AG09309 (cell line): ENCODE measurements around the gene CDAN1.
A peak's percentile ranks its signal among the peaks of the same experiment; 100 is the strongest.

Source experiments
- DNase-seq: peaks from one replicate; pipeline ENCODE4 v3.0.0-alpha.2; 2010; ENCODE audit warnings: low read depth
- H3K4me3 ChIP-seq: 2 replicates; pipeline ENCODE4 v1.5.1; 2011; ENCODE audit warnings: mild to moderate bottlenecking, low read depth, low read length, moderate library complexity; ENCODE audit not compliant: control insufficient read depth
- CTCF ChIP-seq: IDR thresholded peaks from 2 replicates; pipeline ENCODE4 v1.5.1; 2011; ENCODE audit warnings: mild to moderate bottlenecking, low read depth, low read length, inconsistent platforms; ENCODE audit not compliant: insufficient read depth, control insufficient read depth; ENCODE audit errors: missing control alignments

CDAN1 gene

GRCh38 chr15:42725331-42725903 is 11.5 kb downstream of the CDAN1 start:
- DNase-seq = no peak
- H3K4me3 ChIP-seq = no peak overlapping the region
- TF ChIP-seq CTCF = no peak

GRCh38 chr15:42724276-42724675 is 12.7 kb downstream of the CDAN1 start:
- no peak for DNase-seq
- H3K4me3 ChIP-seq = no peak overlapping the region
- no peak for TF ChIP-seq CTCF

- no peak overlapping the region for H3K4me3 ChIP-seq
- no peak for DNase-seq
- peak; percentile 7 for TF ChIP-seq CTCF
Measured at GRCh38 chr15:42723068-42723467, 13.9 kb downstream of the CDAN1 start.

GRCh38 chr15:42721916-42722315 is 15.0 kb downstream of the CDAN1 start:
- H3K4me3 ChIP-seq = no peak overlapping the region
- TF ChIP-seq CTCF = no peak
- no peak for DNase-seq

GRCh38 chr15:42721016-42721415 is 15.9 kb downstream of the CDAN1 start:
- DNase-seq = no peak
- H3K4me3 ChIP-seq = no peak overlapping the region
- no peak for TF ChIP-seq CTCF

- no peak for TF ChIP-seq CTCF
- H3K4me3 ChIP-seq = no peak overlapping the region
- DNase-seq = no peak
Measured at GRCh38 chr15:42720071-42720470, 16.9 kb downstream of the CDAN1 start.

GRCh38 chr15:42719043-42719442 is 17.9 kb downstream of the CDAN1 start:
- no peak for DNase-seq
- no peak for TF ChIP-seq CTCF
- H3K4me3 ChIP-seq = no peak overlapping the region
